H1 (cell line): ENCODE measurements around the gene PDE3A. TPM values are rescaled to one million over a fixed set of nuclear protein-coding genes. Genes with fewer than 3 reads are reported as not detected.

Experiments used
- CTCF ChIA-PET: fragments of 300-600 bp; sonication (Branson Sonifier 250); formaldehyde crosslinking; loops from one replicate; lab custom pipeline; 2021; ENCODE audit not compliant: partially characterized antibody; lab: Charles Lee
- POLR2A ChIA-PET: fragments of 300-600 bp; sonication (Branson Sonifier 250); formaldehyde crosslinking; loops from one replicate; lab custom pipeline; 2021; ENCODE audit warnings: inconsistent platforms; ENCODE audit not compliant: partially characterized antibody; lab: Charles Lee
- DNase-seq, 2 experiments: peaks; one replicate each; pipeline versions ENCODE4 v3.0.0 to v3.0.0-alpha.2; 2010 to 2022; ENCODE audit warnings: low spot score in 2 of 2, low read depth in 1 of 2, mixed read lengths in 1 of 2
- FAIRE-seq: peaks from 2 replicates; lab custom pipeline; 2011; peaks lifted over from hg19 to GRCh38; lab: Jason Lieb, UNC
- H2AFZ ChIP-seq: 2 replicates; pipeline ENCODE4 v1.8.1; 2012; ENCODE audit warnings: low read length, inconsistent platforms
- H2AK5ac ChIP-seq: 2 replicates; pipeline ENCODE4 v1.6.1; 2013; ENCODE audit warnings: low read depth, low read length
- H2BK120ac ChIP-seq: replicated peaks from 2 replicates; pipeline ENCODE3; 2013; ENCODE audit warnings: low read depth, low read length, inconsistent platforms
- H2BK12ac ChIP-seq: 2 replicates; pipeline ENCODE4 v1.6.1; 2013; ENCODE audit warnings: low read depth, low read length
- H2BK15ac ChIP-seq: 2 replicates; pipeline ENCODE4 v1.6.1; 2013; ENCODE audit warnings: low read length
- H2BK20ac ChIP-seq: 2 replicates; pipeline ENCODE4 v1.6.1; 2013; ENCODE audit warnings: low read length
- H2BK5ac ChIP-seq: 2 replicates; pipeline ENCODE4 v1.6.1; 2013; ENCODE audit warnings: low read depth, low read length
- H3K14ac ChIP-seq: 2 replicates; pipeline ENCODE4 v1.6.1; 2013; ENCODE audit warnings: inconsistent platforms; ENCODE audit not compliant: insufficient read length
- H3K18ac ChIP-seq: 2 replicates; pipeline ENCODE4 v1.6.1; 2013; ENCODE audit warnings: low read length; ENCODE audit errors: extremely low read depth
- H3K23ac ChIP-seq: 2 replicates; pipeline ENCODE4 v1.6.1; 2013; ENCODE audit warnings: inconsistent platforms; ENCODE audit not compliant: insufficient read length
- H3K23me2 ChIP-seq: 2 replicates; pipeline ENCODE4 v1.6.1; 2013; ENCODE audit warnings: low read depth, low read length
- H3K27ac ChIP-seq: 2 replicates; pipeline ENCODE4 v1.6.1; 2011; ENCODE audit warnings: low read depth, low read length, inconsistent platforms
- H3K27me3 ChIP-seq, 4 experiments: replicated peaks in 1 of 4; 1 replicate in 1 of 4; 2 replicates in 3 of 4; pipeline versions ENCODE4 v1.6.1 to v1.8.1; 2011 to 2013; ENCODE audit warnings: low read length in 3 of 4, mild to moderate bottlenecking in 3 of 4, inconsistent platforms in 2 of 4, mixed read lengths in 2 of 4, moderate library complexity in 1 of 4; ENCODE audit not compliant: control insufficient read depth in 3 of 4, insufficient read depth in 3 of 4; ENCODE audit errors: extremely low read depth in 1 of 4
- H3K36me3 ChIP-seq, 4 experiments: 2 replicates each; pipeline versions ENCODE4 v1.6.1 to v1.8.1; 2011 to 2013; ENCODE audit warnings: mild to moderate bottlenecking in 4 of 4, low read length in 3 of 4, moderate library complexity in 2 of 4, control low read depth in 1 of 4, inconsistent platforms in 1 of 4; ENCODE audit not compliant: insufficient read depth in 4 of 4, control insufficient read depth in 2 of 4
- H3K4ac ChIP-seq: replicated peaks from 2 replicates; pipeline ENCODE3; 2013; ENCODE audit warnings: low read length, low read depth, mixed read lengths, inconsistent platforms; ENCODE audit not compliant: insufficient read length
- H3K4me1 ChIP-seq, 4 experiments: replicated peaks in 1 of 4; 1 replicate in 1 of 4; 2 replicates in 3 of 4; pipeline versions ENCODE4 v1.6.1 to v1.8.1; 2011 to 2013; ENCODE audit warnings: low read length in 3 of 4, inconsistent platforms in 2 of 4, mixed read lengths in 1 of 4; ENCODE audit not compliant: insufficient read depth in 4 of 4, control insufficient read depth in 3 of 4
- H3K4me2 ChIP-seq, 2 experiments: 2 replicates each; pipeline versions ENCODE4 v1.6.1 to v1.8.1; 2011 to 2013; ENCODE audit warnings: low read depth in 2 of 2, low read length in 2 of 2, control low read depth in 1 of 2, inconsistent platforms in 1 of 2, mild to moderate bottlenecking in 1 of 2; ENCODE audit not compliant: insufficient read depth in 1 of 2
- H3K4me3 ChIP-seq, 4 experiments: fragments of 200-600, 300-600 bp in 1 of 4; sonication (generic), shearing (Covaris generic), sonication (Bioruptor Twin) in 1 of 4; 2 replicates each; pipeline versions ENCODE4 v1.5.1 to v1.8.1; 2011 to 2016; ENCODE audit warnings: low read length in 4 of 4, low read depth in 3 of 4, control low read depth in 2 of 4, inconsistent platforms in 2 of 4, mild to moderate bottlenecking in 2 of 4, mixed read lengths in 1 of 4, moderate library complexity in 1 of 4; ENCODE audit not compliant: insufficient read depth in 2 of 4; ENCODE audit errors: extremely low read depth in 1 of 4
- H3K56ac ChIP-seq: replicated peaks from 2 replicates; pipeline ENCODE3; 2013; ENCODE audit warnings: low read depth, mild to moderate bottlenecking, mixed read lengths, low read length, inconsistent platforms; ENCODE audit not compliant: insufficient read length
- H3K79me1 ChIP-seq: 2 replicates; pipeline ENCODE4 v1.6.1; 2013; ENCODE audit warnings: low read depth, low read length, control low read depth
- H3K79me2 ChIP-seq, 2 experiments: 2 replicates each; pipeline versions ENCODE4 v1.6.1 to v1.8.1; 2012 to 2013; ENCODE audit warnings: low read length in 2 of 2, mild to moderate bottlenecking in 2 of 2, inconsistent platforms in 1 of 2; ENCODE audit not compliant: insufficient read depth in 2 of 2, control insufficient read depth in 1 of 2
- H3K9ac ChIP-seq, 4 experiments: replicated peaks in 1 of 4; 1 replicate in 1 of 4; 2 replicates in 3 of 4; pipeline versions ENCODE4 v1.6.1 to v1.8.1; 2011 to 2013; ENCODE audit warnings: low read depth in 3 of 4, low read length in 3 of 4, control low read depth in 2 of 4, mild to moderate bottlenecking in 2 of 4, moderate library complexity in 2 of 4, inconsistent platforms in 1 of 4; ENCODE audit errors: extremely low read depth in 1 of 4
- H3K9me3 ChIP-seq, 2 experiments: 2 replicates each; pipeline versions ENCODE4 v1.6.1 to v1.8.1; 2012 to 2013; ENCODE audit warnings: mild to moderate bottlenecking in 2 of 2, moderate library complexity in 2 of 2, control low read depth in 1 of 2, inconsistent platforms in 1 of 2, low read depth in 1 of 2, low read length in 1 of 2, mixed read lengths in 1 of 2; ENCODE audit not compliant: insufficient read depth in 2 of 2
- H4K20me1 ChIP-seq, 2 experiments: replicated peaks in 1 of 2; 2 replicates each; pipeline versions ENCODE3 to v1.8.1; 2011 to 2013; ENCODE audit warnings: inconsistent platforms in 2 of 2, low read length in 2 of 2, mild to moderate bottlenecking in 1 of 2; ENCODE audit not compliant: insufficient read depth in 2 of 2, control insufficient read depth in 1 of 2
- H4K5ac ChIP-seq: 2 replicates; pipeline ENCODE4 v1.6.1; 2013; ENCODE audit warnings: low read length, low read depth, mixed read lengths, inconsistent platforms; ENCODE audit not compliant: insufficient read length
- H4K8ac ChIP-seq: 2 replicates; pipeline ENCODE4 v1.8.0; 2013; ENCODE audit warnings: mild to moderate bottlenecking, moderate library complexity, low read length, inconsistent platforms; ENCODE audit not compliant: insufficient read depth; ENCODE audit errors: extremely low read depth
- H4K91ac ChIP-seq: replicated peaks from 2 replicates; pipeline ENCODE3; 2013; ENCODE audit warnings: low read length, mixed read lengths, inconsistent platforms; ENCODE audit not compliant: insufficient read length
- CBX8 ChIP-seq: fragments of 300-800, 300-1000 bp; sonication (generic); IDR thresholded peaks from 2 replicates; pipeline ENCODE4 v1.7.1; 2016; ENCODE audit warnings: low read depth, low read length, borderline replicate concordance
- CEBPB ChIP-seq: IDR thresholded peaks from 2 replicates; pipeline ENCODE4 v1.6.1; 2012; ENCODE audit warnings: low read depth, low read length
- CHD1 ChIP-seq: IDR thresholded peaks from 2 replicates; pipeline ENCODE4 v1.6.1; 2012; ENCODE audit warnings: low read depth, low read length, improper control_type of control experiment
- CHD2 ChIP-seq: IDR thresholded peaks from 2 replicates; pipeline ENCODE4 v1.6.1; 2012; ENCODE audit warnings: low read length, improper control_type of control experiment
- EP300 ChIP-seq, 2 experiments: IDR thresholded peaks; 1 replicate in 1 of 2; 2 replicates in 1 of 2; pipeline ENCODE4 v1.6.1; 2011 to 2012; ENCODE audit warnings: low read depth in 2 of 2, low read length in 2 of 2, mild to moderate bottlenecking in 2 of 2, borderline replicate concordance in 1 of 2, inconsistent platforms in 1 of 2, moderate library complexity in 1 of 2
- FOSL1 ChIP-seq: IDR thresholded peaks from 2 replicates; pipeline ENCODE4 v1.6.1; 2011; ENCODE audit warnings: mild to moderate bottlenecking, low read depth, low read length, moderate library complexity; ENCODE audit not compliant: insufficient read depth
- JUND ChIP-seq: IDR thresholded peaks from 2 replicates; pipeline ENCODE4 v1.6.1; 2011; ENCODE audit warnings: mild to moderate bottlenecking, improper control_type of control experiment, low read length
- KDM4A ChIP-seq: IDR thresholded peaks from one replicate; pipeline ENCODE4 v1.7.1; 2012; ENCODE audit warnings: low read depth, mild to moderate bottlenecking, moderate library complexity, low read length, inconsistent platforms; ENCODE audit not compliant: severe bottlenecking
- NRF1 ChIP-seq: IDR thresholded peaks from 2 replicates; pipeline ENCODE4 v1.6.1; 2011; ENCODE audit warnings: mild to moderate bottlenecking, low read depth, low read length, improper control_type of control experiment
- RBBP5 ChIP-seq: IDR thresholded peaks from 2 replicates; pipeline ENCODE4 v1.7.1; 2012; ENCODE audit warnings: low read depth, mild to moderate bottlenecking, inconsistent platforms, low read length, moderate library complexity, borderline replicate concordance
- RFX5 ChIP-seq: IDR thresholded peaks from 2 replicates; pipeline ENCODE4 v1.6.1; 2011; ENCODE audit warnings: low read depth, low read length, improper control_type of control experiment, borderline replicate concordance
- SIX5 ChIP-seq: IDR thresholded peaks from 2 replicates; pipeline ENCODE4 v1.6.1; 2011; ENCODE audit warnings: mild to moderate bottlenecking, low read depth, low read length
- SUZ12 ChIP-seq: fragments of 200-600 bp; sonication (generic); IDR thresholded peaks from 2 replicates; pipeline ENCODE4 v1.6.1; 2012; ENCODE audit warnings: mild to moderate bottlenecking, inconsistent platforms, low read length, moderate library complexity, mixed read lengths
- TCF12 ChIP-seq: IDR thresholded peaks from 2 replicates; pipeline ENCODE4 v1.6.1; 2011; ENCODE audit warnings: low read depth, mild to moderate bottlenecking, low read length
- WGBS, 2 experiments: shearing (Covaris generic) in 1 of 2; methylation state at CpG; one replicate each; pipeline versions ENCODE4 v1.1.6 to v1.1.7; 2013 to 2015; ENCODE audit warnings: low lambda C conversion rate in 2 of 2, mixed read lengths in 2 of 2, inconsistent platforms in 1 of 2, low coverage in 1 of 2, missing lambda C conversion rate in 1 of 2; ENCODE audit not compliant: insufficient replicate concordance in 2 of 2, insufficient coverage in 1 of 2, insufficient read length in 1 of 2; ENCODE audit errors: extremely low coverage in 1 of 2, missing lambda C conversion rate in 1 of 2; 5-methylcytosine and 5-hydroxymethylcytosine counted together
- polyA plus RNA-seq, 7 experiments: library from polyadenylated mRNA; depleted of rRNA in 3 of 7; stranded (reverse) in 5 of 7; unstranded in 2 of 7; fragments of >200 nt in 5 of 7; fragments of 200-250 nt in 2 of 7; gene quantifications; 1 replicate in 5 of 7; 2 replicates in 1 of 7; 4 replicates in 1 of 7; pipeline versions ENCODE4 v1.2.1 to v1.2.3, GENCODE V29; 2011 to 2013; ENCODE audit warnings: missing spikeins in 2 of 7, mixed read lengths in 2 of 7
- total RNA-seq: library from RNA; stranded (reverse); fragmentation: NEBNext Ultra II Directional; extraction: Animal tissue kit (Norgen Biotek cat#: 25700); gene quantifications from 2 replicates; pipeline ENCODE4 v1.2.1, GENCODE V29; 2021
- TF ChIP-seq, protein P1 (sequence below): IDR thresholded peaks from 2 replicates; pipeline ENCODE4 v1.6.1; 2011; ENCODE audit warnings: low read depth, mild to moderate bottlenecking, low read length; ENCODE audit not compliant: insufficient read depth

PDE3A gene
- total and polyA plus RNA-seq, 2 of the 8 experiments (the other 6 are each of a cell fraction or from before 2014, with no cell fraction given): 1.4 to 3.4 TPM

DNA sequence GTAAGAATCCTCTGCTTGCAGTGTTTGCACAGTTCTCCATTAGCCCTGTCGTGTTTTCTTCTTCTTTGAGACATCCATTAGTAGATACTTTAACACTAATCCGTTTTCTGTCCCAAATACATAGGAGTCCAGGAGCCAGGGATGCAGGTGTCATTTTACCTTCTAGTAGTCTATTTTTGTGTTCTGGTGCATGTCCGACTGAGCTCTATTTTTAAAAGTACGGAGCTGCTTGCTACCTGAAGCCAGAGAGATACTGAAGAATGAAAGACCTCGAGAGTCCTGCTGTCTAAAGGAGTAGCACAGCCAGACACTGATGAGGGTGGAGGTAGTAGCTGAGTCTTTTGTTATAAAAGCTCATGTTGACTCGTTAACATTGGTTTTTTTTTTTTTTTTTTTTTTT, 31.7 kb downstream of the PDE3A start:
- Histone ChIP-seq H4K20me1 (no peaks in the 10 kb centered on the region), H3K9me3 (no peaks in the 10 kb centered on the region), H2BK12ac (no peak overlapping the region), H2BK15ac (no peak overlapping the region), H3K23ac (no peak overlapping the region), H2BK5ac (no peak overlapping the region), H4K5ac (no peak overlapping the region), H3K23me2 (no peaks in the 10 kb centered on the region), H3K14ac (no peak overlapping the region), H3K4me1 (peaks cover 0 to 7% (median 3%) of the 10 kb centered on the region in 4 experiments; a peak in 4 of 7 replicates), H3K4me2 (no peak overlapping the region), H4K8ac (no peak overlapping the region), H3K56ac (no peak overlapping the region), H3K9ac (no peak overlapping the region), H3K27me3 (no peaks in the 10 kb centered on the region), H3K79me2 (no peaks in the 10 kb centered on the region), H3K36me3 (no peaks in the 10 kb centered on the region), H3K27ac (no peak overlapping the region), H2BK20ac (no peak overlapping the region), H2BK120ac (no peak overlapping the region), H3K18ac (no peak overlapping the region), H2AK5ac (no peak overlapping the region), H4K91ac (no peak overlapping the region), H3K4ac (no peak overlapping the region), H3K4me3 (no peak overlapping the region), H3K79me1 (no peaks in the 10 kb centered on the region), H2AFZ (no peak overlapping the region)
- DNase-seq: no peak
- WGBS, 2 experiments: 83% methylated on average over 6 of the region's 6 CpGs; no CpG with 5 or more reads in 1 of the 2 experiments
- no peak for FAIRE-seq
- ChIA-PET CTCF (interaction anchor here (0.9 to 1.8 kb wide), 4 partner anchors 10 to 201 kb away, joined by 3 to 5 read pairs (median 4); no protein-coding TSS in a partner anchor), POLR2A (no interaction called here)
- no peak for TF ChIP-seq SIX5
- no peak for TF ChIP-seq CHD2
- TF ChIP-seq CEBPB: no peak
- no peak for TF ChIP-seq SUZ12
- no peak for TF ChIP-seq KDM4A
- TF ChIP-seq, protein P1, sequence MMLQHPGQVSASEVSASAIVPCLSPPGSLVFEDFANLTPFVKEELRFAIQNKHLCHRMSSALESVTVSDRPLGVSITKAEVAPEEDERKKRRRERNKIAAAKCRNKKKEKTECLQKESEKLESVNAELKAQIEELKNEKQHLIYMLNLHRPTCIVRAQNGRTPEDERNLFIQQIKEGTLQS: no peak
- TF ChIP-seq RBBP5: no peak
- TF ChIP-seq TCF12: no peak
- TF ChIP-seq RFX5: no peak
- no peak for TF ChIP-seq EP300 (IDR thresholded peaks at IDR 0.05; ENCODE audit: borderline replicate concordance in 1 of 2, low read depth in 2 of 2, low read length in 2 of 2)
- no peak for TF ChIP-seq JUND
- no peak for TF ChIP-seq FOSL1
- no peak for TF ChIP-seq CHD1
- TF ChIP-seq NRF1: no peak
- TF ChIP-seq CBX8: no peak
